ENCODE measurements around the gene E2F6. TPM values are rescaled to one million over a fixed set of nuclear protein-coding genes. Genes with fewer than 3 reads are reported as not detected.

E2F6 gene
- total and polyA plus RNA-seq, 4 donors = 3.5 to 7.7 (median 4.8) TPM

GRCh38 chr2:11478899-11479605 is 13.1 kb upstream of the E2F6 start:
- WGBS = 79% methylated on average over 12 of the region's 12 CpGs
- Histone ChIP-seq H3K36me3 (ENCODE audit: control insufficient read depth in 4 of 4, insufficient read depth in 3 of 4, low read depth in 1 of 4, low read length in 3 of 4) (no peaks in the 10 kb centered on the region), H3K4me3 (ENCODE audit: low read depth in 1 of 3, low read length in 3 of 3) (no peak overlapping the region), H3K27me3 (ENCODE audit: control insufficient read depth in 4 of 4, insufficient read depth in 4 of 4, low read length in 3 of 4) (no peaks in the 10 kb centered on the region), H3K4me1 (ENCODE audit: control insufficient read depth in 4 of 4, insufficient read depth in 4 of 4, low read length in 3 of 4) (peaks cover 0 to 13% (median 6%) of the 10 kb centered on the region in 4 donors), H3K9ac (ENCODE audit: low read depth in 1 of 2, low read length in 2 of 2) (no peak overlapping the region), H3K9me3 (ENCODE audit: control insufficient read depth in 4 of 4, low read length in 3 of 4) (no peaks in the 10 kb centered on the region), H3K27ac (ENCODE audit: low read depth in 1 of 2, low read length in 2 of 2) (no peak overlapping the region)
- TF ChIP-seq RXRA (IDR thresholded peaks at IDR 0.05) (no peak), HNF4A (conservative IDR thresholded peaks at IDR 0.05) (no peak)
- no peak for DNase-seq (ENCODE audit: low spot score)

DNA sequence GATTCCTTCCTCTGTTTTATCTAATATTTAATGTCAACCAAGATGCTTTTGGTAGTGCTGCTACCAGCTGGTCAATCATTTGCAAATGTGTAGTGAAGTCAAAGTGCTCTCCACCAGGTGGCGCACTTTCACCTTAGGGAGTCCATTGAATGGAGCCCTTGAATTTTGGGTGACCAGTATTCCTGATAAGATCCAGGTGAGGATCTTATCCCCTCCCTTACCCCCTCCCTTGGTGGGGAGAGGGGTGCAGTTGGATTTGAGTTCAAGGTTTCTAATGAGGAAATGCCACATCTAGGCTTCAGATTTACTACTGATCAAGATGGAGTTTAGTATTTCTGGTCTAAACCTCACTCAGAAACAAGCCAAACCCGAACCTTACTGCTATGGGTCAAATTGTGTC is 12.0 kb upstream of the E2F6 start:
- Histone ChIP-seq H3K36me3 (ENCODE audit: control insufficient read depth in 4 of 4, insufficient read depth in 3 of 4, low read depth in 1 of 4, low read length in 3 of 4) (no peaks in the 10 kb centered on the region), H3K9me3 (ENCODE audit: control insufficient read depth in 4 of 4, low read length in 3 of 4) (no peaks in the 10 kb centered on the region), H3K4me3 (ENCODE audit: low read depth in 1 of 3, low read length in 3 of 3) (no peak overlapping the region), H3K9ac (ENCODE audit: low read depth in 1 of 2, low read length in 2 of 2) (no peak overlapping the region), H3K27ac (ENCODE audit: low read depth in 1 of 2, low read length in 2 of 2) (no peak overlapping the region), H3K4me1 (ENCODE audit: control insufficient read depth in 4 of 4, insufficient read depth in 4 of 4, low read length in 3 of 4) (peaks cover 0 to 3% (median under 1%) of the 10 kb centered on the region in 4 donors), H3K27me3 (ENCODE audit: control insufficient read depth in 4 of 4, insufficient read depth in 4 of 4, low read length in 3 of 4) (no peaks in the 10 kb centered on the region)
- peak; percentile 83 for DNase-seq (ENCODE audit: low spot score)
- WGBS = 37% methylated on average over 2 of the region's 2 CpGs
- peak; percentile 98 for TF ChIP-seq RAD21 (IDR thresholded peaks at IDR 0.05)
- TF ChIP-seq CTCF (IDR thresholded peaks at IDR 0.05; ENCODE audit: low read depth, low read length, missing input control) = peak; percentile 87
- TF ChIP-seq EGR1 (IDR thresholded peaks at IDR 0.05; ENCODE audit: low read depth in 2 of 2) = no peak

DNA sequence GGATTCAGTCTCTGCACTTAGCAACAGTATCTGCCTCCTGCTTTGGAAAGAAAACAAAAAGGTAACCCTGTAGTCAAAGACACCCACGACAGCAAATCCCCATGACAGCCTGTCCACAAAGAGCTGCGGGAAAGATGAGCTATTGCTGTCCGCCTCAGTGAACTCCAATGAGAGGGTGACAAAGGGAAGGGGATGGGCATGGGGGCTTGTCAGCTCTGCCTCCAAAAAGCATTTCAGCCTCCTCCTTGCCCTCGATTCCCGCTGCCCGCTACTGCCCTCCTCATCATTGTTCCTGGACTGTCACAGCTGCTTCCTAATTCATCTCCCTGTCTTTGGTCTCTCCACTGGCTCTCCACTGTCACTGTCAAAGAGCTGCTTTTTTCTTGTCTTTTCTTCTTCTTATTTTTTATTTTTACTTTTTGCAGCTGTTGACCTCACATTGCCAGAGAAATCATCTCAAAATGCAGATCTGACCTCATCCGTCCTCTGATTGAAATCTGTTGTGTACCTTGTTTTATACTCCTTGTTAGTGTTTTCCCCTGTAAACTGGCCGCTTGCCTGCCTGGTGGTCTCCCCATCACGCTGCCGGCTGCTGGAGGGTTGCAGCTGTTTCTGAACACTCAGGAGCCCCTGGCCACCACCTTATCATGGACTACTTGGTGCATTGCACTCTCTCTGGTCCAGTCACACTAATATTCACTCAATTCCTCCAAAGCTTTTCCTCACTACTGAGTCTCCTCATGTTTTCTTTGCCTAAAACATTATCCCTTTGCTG is 7.9 kb upstream of the E2F6 start:
- TF ChIP-seq FOXA1 (IDR thresholded peaks at IDR 0.05) = no peak
- no peak for TF ChIP-seq RXRA (IDR thresholded peaks at IDR 0.05)
- H3K9ac ChIP-seq (ENCODE audit: low read depth in 1 of 2, low read length in 2 of 2) = no peak overlapping the region
- DNase-seq (ENCODE audit: low spot score) = no peak
- H3K4me3 ChIP-seq (ENCODE audit: low read depth in 1 of 3, low read length in 3 of 3) = no peak overlapping the region
- no peaks in the 10 kb centered on the region for H3K9me3 ChIP-seq (ENCODE audit: control insufficient read depth in 4 of 4, low read length in 3 of 4)
- 80% methylated on average over 10 of the region's 10 CpGs for WGBS
- H3K36me3 ChIP-seq (ENCODE audit: control insufficient read depth in 4 of 4, insufficient read depth in 3 of 4, low read depth in 1 of 4, low read length in 3 of 4) = no peaks in the 10 kb centered on the region
- no peaks in the 10 kb centered on the region for H3K27me3 ChIP-seq (ENCODE audit: control insufficient read depth in 4 of 4, insufficient read depth in 4 of 4, low read length in 3 of 4)
- H3K27ac ChIP-seq (ENCODE audit: low read depth in 1 of 2, low read length in 2 of 2) = no peak overlapping the region
- no peaks in the 10 kb centered on the region for H3K4me1 ChIP-seq (ENCODE audit: control insufficient read depth in 4 of 4, insufficient read depth in 4 of 4, low read length in 3 of 4)

DNA sequence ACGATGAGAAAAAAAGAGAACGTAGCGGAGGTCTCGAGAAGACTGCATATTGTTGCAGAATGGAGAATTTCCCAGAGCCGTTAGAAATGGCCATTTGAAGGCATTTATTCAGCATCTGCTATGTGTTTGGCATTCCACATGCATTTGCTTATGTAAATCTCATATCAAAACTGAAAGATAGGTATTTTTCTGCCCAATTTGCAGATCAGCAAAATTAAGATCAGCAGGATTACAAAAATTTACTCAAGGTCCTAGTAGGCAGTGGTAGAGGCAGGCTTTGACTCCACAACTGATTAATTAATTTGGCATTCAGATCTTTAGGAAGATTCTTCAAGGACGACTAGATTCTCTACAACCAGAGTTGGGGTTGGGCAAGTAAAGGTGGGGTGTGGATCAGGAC is 1.8 kb upstream of the E2F6 start:
- no peak for DNase-seq (ENCODE audit: low spot score)
- Histone ChIP-seq H3K9ac (ENCODE audit: low read depth in 1 of 2, low read length in 2 of 2) (no peak overlapping the region), H3K4me1 (ENCODE audit: control insufficient read depth in 4 of 4, insufficient read depth in 4 of 4, low read length in 3 of 4) (peaks cover 6 to 23% (median 14%) of the 10 kb centered on the region in 4 donors), H3K27me3 (ENCODE audit: control insufficient read depth in 4 of 4, insufficient read depth in 4 of 4, low read length in 3 of 4) (no peaks in the 10 kb centered on the region), H3K36me3 (ENCODE audit: control insufficient read depth in 4 of 4, insufficient read depth in 3 of 4, low read depth in 1 of 4, low read length in 3 of 4) (no peaks in the 10 kb centered on the region), H3K9me3 (ENCODE audit: control insufficient read depth in 4 of 4, low read length in 3 of 4) (no peaks in the 10 kb centered on the region), H3K4me3 (ENCODE audit: low read depth in 1 of 3, low read length in 3 of 3) (no peak overlapping the region), H3K27ac (ENCODE audit: low read depth in 1 of 2, low read length in 2 of 2) (no peak overlapping the region)
- 75% methylated on average over 6 of the region's 6 CpGs for WGBS
- TF ChIP-seq TAF1 (conservative IDR thresholded peaks at IDR 0.05) (no peak), FOXA1 (IDR thresholded peaks at IDR 0.05) (no peak), RXRA (IDR thresholded peaks at IDR 0.05) (no peak), FOXA2 (IDR thresholded peaks at IDR 0.05) (no peak), JUND (IDR thresholded peaks at IDR 0.05) (no peak), RAD21 (IDR thresholded peaks at IDR 0.05) (no peak), HNF4A (conservative IDR thresholded peaks at IDR 0.05) (no peak), GABPA (IDR thresholded peaks at IDR 0.05 in 1 of 2, conservative IDR thresholded peaks at IDR 0.05 in 1 of 2) (no peak), YY1 (IDR thresholded peaks at IDR 0.05) (no peak), NR2F2 (IDR thresholded peaks at IDR 0.05) (no peak), CTCF (IDR thresholded peaks at IDR 0.05; ENCODE audit: low read depth, low read length, missing input control) (no peak)
- TF ChIP-seq, protein P1, sequence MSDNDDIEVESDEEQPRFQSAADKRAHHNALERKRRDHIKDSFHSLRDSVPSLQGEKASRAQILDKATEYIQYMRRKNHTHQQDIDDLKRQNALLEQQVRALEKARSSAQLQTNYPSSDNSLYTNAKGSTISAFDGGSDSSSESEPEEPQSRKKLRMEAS (IDR thresholded peaks at IDR 0.05) = no peak
- TF ChIP-seq, protein P2, sequence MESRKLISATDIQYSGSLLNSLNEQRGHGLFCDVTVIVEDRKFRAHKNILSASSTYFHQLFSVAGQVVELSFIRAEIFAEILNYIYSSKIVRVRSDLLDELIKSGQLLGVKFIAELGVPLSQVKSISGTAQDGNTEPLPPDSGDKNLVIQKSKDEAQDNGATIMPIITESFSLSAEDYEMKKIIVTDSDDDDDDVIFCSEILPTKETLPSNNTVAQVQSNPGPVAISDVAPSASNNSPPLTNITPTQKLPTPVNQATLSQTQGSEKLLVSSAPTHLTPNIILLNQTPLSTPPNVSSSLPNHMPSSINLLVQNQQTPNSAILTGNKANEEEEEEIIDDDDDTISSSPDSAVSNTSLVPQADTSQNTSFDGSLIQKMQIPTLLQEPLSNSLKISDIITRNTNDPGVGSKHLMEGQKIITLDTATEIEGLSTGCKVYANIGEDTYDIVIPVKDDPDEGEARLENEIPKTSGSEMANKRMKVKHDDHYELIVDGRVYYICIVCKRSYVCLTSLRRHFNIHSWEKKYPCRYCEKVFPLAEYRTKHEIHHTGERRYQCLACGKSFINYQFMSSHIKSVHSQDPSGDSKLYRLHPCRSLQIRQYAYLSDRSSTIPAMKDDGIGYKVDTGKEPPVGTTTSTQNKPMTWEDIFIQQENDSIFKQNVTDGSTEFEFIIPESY (IDR thresholded peaks at IDR 0.05) = no peak
- TF ChIP-seq, protein P3, sequence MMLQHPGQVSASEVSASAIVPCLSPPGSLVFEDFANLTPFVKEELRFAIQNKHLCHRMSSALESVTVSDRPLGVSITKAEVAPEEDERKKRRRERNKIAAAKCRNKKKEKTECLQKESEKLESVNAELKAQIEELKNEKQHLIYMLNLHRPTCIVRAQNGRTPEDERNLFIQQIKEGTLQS (IDR thresholded peaks at IDR 0.05) = no peak
